AG10803 (cell line): Measurements from ENCODE around the gene SGPP2.
"Not testable (repeated sequence)": the region's sequence is repeated elsewhere in the genome, so short reads cannot be mapped to it uniquely, and the experiment has no call there.

Experiments used
- DNase-seq: peaks from one replicate; pipeline ENCODE4 v3.0.0; 2010; ENCODE audit warnings: low read depth
- H3K4me3 ChIP-seq: 2 replicates; pipeline ENCODE4 v1.5.1; 2011; ENCODE audit warnings: mild to moderate bottlenecking, low read length, control low read depth
- TF ChIP-seq, protein P1 (sequence below): conservative IDR thresholded peaks from 2 replicates; pipeline ENCODE4 v1.5.1; 2011; ENCODE audit warnings: mild to moderate bottlenecking, low read length, control low read depth, inconsistent platforms

The SGPP2 gene

DNA sequence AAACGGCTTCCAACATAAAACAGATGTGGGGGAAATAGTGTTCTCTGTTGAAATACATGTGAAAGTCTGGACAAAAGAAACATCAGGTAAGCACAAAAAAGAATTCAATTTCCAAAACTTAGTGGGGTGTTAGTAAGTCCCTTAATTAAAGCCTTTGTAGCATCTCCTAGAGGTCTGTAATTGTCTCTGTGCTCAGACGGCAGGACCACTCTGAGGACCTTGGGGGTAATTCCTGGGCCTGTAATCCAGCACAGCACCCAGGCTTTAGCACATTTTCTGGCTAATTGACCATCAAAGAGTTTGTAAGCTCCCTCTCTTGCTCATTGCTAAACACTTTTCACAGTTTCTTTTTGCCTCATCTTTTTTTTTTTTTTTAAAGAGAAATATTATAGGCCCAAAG lies 151.3 kb downstream of the SGPP2 start:
- TF ChIP-seq, protein P1, sequence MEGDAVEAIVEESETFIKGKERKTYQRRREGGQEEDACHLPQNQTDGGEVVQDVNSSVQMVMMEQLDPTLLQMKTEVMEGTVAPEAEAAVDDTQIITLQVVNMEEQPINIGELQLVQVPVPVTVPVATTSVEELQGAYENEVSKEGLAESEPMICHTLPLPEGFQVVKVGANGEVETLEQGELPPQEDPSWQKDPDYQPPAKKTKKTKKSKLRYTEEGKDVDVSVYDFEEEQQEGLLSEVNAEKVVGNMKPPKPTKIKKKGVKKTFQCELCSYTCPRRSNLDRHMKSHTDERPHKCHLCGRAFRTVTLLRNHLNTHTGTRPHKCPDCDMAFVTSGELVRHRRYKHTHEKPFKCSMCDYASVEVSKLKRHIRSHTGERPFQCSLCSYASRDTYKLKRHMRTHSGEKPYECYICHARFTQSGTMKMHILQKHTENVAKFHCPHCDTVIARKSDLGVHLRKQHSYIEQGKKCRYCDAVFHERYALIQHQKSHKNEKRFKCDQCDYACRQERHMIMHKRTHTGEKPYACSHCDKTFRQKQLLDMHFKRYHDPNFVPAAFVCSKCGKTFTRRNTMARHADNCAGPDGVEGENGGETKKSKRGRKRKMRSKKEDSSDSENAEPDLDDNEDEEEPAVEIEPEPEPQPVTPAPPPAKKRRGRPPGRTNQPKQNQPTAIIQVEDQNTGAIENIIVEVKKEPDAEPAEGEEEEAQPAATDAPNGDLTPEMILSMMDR: no peak
- no peak overlapping the region for H3K4me3 ChIP-seq
- no peak for DNase-seq

DNA sequence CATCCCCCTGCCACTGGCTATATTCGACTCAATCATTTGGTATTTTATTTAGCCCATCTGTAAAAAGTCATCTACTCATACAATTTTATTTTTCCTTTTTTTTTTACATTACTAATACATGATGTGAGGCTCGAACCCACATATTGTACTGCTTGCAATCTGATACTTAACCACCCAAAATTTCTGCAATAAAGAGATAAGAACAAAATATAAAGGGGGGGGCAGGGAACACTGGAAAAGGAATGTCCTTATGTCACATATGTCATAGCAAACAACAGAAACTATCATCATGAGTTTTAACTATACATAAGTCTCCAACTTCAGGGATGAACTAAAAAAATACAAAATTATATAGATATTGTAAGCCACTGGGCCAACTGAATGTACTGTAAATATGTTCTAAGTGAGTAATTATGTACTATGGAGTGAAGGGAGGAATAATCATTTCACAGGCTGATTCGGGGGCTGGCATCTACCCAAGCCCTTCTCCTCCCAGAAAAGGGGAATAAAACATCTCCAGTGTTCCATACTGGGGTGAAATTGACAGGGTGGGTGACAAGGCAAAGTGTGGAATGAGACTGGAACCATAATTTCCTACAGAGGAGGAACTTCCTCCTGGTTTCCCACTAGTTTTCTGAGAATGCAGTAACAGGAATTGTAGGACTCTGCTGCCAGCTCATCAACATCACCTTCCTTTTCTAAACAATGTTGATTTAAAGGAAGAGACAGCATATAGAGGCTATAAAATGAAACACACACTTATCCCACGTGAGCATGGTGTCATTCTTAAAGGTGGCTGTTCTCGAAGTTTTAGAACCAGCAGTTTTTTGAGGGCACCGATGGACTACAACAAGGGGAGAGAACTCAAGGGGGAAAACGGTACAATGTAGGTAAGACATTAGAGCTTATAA lies 152.1 kb downstream of the SGPP2 start:
- TF ChIP-seq, protein P1: no peak
- no peak for DNase-seq
- no peak overlapping the region for H3K4me3 ChIP-seq

DNA sequence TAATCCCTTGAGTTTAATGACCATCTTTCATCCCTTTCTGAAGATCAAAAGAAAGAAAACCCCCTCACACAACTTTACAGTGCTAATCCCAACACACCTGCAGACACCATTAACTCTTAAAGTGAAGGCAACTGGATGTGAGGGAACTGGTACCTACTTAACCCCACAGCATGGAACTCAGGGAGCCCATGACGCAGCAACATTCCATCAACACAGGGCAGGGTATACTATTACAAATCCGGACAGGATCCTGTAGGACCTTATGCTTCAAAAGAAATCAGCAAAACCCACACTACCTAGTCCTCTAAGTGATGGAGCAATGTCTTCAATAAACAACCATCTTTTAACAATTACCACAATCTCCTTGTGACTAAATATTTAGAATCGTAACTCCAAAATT lies 153.0 kb downstream of the SGPP2 start:
- no peak for DNase-seq
- H3K4me3 ChIP-seq: no peak overlapping the region
- TF ChIP-seq, protein P1: no peak

DNA sequence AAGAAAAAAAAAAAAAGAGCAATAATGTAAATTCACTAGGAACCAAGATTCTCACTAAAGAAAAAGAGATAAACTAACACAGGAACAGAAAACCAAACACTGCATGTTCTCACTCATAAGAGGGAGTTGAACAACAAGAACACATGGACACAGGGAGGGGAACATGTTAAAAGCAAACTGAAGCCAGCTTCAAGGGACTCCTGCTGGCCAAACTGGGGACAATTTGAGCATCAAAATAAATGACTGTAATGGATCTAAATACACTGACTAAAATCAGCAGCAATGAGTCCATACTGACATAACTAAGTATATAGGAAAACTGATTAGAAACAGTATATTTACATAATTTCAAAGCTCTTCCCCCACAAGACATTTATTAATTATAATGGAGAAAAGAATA lies 158.6 kb downstream of the SGPP2 start:
- DNase-seq: no peak
- TF ChIP-seq, protein P1: peak; percentile 30; the same call in 1 of the 2 replicates

DNA sequence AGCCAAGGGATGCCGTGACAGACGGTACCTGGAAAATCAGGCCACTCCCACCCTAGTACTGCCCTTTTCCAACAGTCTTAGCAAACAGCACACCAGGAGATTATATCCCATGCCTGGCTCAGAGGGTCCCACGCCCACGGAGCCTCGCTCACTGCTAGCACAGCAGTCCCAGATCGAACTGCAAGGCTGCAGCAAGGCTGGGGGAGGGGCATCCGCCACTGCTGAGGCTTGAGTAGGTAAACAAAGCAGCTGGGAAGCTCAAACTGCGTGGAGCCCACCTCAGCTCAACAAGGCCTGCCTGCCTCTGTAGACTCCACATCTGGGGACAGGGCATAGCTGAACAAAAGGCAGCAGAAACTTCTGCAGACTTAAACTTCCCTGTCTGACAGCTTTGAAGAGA lies 160.2 kb downstream of the SGPP2 start:
- H3K4me3 ChIP-seq, DNase-seq: not testable (repeated sequence)

More for the DNA sequence above, 158.6 kb downstream of the SGPP2 start:
- no peak overlapping the region for H3K4me3 ChIP-seq

DNA sequence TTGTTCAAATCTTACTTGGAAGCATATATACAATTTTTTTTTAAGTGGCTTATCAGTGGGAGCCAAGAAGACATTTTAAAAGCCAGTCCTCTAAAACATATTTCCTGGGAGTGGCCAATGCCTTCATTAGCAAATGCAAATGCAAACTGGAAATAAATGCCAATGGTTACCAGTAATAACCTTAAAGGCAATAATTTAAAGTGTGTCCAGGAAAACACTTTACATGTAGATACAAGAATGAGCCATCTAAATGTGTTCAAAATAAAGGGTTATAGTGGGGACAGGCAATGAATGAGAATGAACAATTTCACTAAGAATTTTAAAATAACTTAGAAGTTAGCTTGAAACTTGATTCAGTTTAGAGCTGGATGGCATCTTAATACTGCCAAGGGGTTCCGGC lies 167.3 kb downstream of the SGPP2 start:
- DNase-seq: no peak
- TF ChIP-seq, protein P1: no peak
- no peak overlapping the region for H3K4me3 ChIP-seq

DNA sequence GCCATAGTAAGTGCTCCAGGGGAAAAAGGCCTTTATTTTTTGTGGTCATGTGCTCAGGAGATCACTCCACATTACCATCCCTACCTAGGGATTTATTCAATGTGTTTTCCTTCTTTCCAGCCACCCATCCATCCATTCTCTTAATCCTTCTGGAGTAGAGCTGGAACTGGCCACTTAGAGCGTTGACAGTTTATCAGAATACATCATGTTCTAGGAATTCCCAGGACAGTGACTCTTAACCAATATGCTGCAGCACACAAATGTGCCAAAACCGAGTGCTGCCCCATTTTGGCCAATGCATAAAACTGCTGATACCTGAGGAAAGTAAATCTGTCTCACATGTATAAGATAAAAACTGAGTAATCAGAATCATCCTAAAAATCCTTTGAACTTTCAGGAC lies 167.8 kb downstream of the SGPP2 start:
- TF ChIP-seq, protein P1: no peak
- H3K4me3 ChIP-seq: no peak overlapping the region
- DNase-seq: no peak
